ENCODE data around the gene PCIF1. TPM values are rescaled to one million over a fixed set of nuclear protein-coding genes. Genes with fewer than 3 reads are reported as not detected.
A peak's percentile ranks its signal among the peaks of the same experiment; 100 is the strongest.

Gene PCIF1
- total and polyA plus RNA-seq, 10 donors, result 25.1 to 61.9 (median 45.9) TPM

DNA sequence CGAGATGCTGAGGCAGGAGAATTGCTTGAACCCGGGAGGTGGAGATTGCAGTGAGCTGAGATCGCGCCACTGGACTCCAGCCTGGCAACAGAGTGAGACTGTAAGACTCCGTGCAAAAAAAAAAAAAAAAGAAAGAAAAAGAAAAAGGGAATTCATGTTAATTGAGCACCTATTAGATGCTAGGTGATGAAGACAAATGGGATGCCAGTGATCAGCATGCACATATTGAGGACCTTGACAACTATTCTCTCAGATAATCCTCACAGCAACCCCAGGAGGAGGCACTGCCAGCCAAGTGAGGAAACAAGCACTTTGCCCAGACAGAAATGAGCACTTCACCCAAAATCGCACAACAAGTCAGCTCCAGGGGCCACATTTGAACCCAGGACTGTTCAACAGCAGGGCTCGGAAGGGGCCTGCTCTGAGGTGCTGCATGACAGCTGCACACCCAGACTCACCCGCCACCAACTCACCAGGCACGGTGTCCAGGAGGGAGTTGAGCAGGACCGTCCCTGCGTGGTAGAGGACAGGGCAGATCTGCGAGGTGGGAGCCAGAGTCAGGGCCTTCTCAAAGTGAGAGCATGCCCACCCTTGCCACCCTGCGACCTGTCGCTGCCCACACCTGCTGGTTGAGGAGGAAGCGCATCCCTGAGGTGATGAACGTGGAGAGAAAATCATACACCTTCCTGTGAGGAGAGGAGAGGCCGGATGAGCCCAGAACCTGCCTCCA lies 27.1 kb upstream of the PCIF1 start:
- intact Hi-C loops (cut with DNase I; ENCODE audit: low total_unique reads), result no loop called here
- peaks cover 11 to 30% (median 25%) of the 10 kb centered on the region in 6 donors for H3K4me1 ChIP-seq
- TF ChIP-seq POLR2AphosphoS5 (IDR thresholded peaks at IDR 0.05) (no peak), POLR2A (IDR thresholded peaks at IDR 0.05) (no peak)
- TF ChIP-seq, protein P1, sequence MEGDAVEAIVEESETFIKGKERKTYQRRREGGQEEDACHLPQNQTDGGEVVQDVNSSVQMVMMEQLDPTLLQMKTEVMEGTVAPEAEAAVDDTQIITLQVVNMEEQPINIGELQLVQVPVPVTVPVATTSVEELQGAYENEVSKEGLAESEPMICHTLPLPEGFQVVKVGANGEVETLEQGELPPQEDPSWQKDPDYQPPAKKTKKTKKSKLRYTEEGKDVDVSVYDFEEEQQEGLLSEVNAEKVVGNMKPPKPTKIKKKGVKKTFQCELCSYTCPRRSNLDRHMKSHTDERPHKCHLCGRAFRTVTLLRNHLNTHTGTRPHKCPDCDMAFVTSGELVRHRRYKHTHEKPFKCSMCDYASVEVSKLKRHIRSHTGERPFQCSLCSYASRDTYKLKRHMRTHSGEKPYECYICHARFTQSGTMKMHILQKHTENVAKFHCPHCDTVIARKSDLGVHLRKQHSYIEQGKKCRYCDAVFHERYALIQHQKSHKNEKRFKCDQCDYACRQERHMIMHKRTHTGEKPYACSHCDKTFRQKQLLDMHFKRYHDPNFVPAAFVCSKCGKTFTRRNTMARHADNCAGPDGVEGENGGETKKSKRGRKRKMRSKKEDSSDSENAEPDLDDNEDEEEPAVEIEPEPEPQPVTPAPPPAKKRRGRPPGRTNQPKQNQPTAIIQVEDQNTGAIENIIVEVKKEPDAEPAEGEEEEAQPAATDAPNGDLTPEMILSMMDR (IDR thresholded peaks at IDR 0.05 in 8 of 11, conservative IDR thresholded peaks at IDR 0.05 in 3 of 11), result no peak
- H3K4me3 ChIP-seq, result no peak overlapping the region
- peaks cover 0 to 13% (median 5%) of the 10 kb centered on the region in 7 donors for H3K27me3 ChIP-seq (replicated peaks in 1 of 7)
- 88 to 96% (median 93%) methylated on average over 16 to 17 of the region's 17 CpGs for WGBS, 5 donors
- H3K36me3 ChIP-seq, result peaks cover 0 to 9% (median 0%) of the 10 kb centered on the region in 6 donors
- no peak for DNase-seq
- H3K27ac ChIP-seq, result no peak overlapping the region
- no peaks in the 10 kb centered on the region for H3K9me3 ChIP-seq

DNA sequence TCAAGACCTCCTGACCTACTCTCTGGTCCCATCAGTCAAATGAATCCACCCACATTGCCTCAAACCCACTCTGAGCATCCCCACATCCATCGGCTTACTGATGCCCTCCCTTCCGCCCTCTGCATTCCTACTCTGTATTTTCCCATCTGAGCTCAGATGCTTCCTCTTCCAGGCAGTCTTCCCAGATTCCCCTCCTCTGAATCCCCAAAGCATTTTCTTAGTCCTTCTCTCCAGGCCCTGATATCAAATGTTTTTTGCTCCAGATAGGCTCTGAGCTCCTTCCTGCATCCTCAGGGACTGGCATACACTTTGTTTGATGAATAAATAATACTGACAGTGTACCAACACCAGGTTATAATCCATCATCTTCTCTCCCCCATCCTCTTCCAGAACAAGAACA lies 26.4 kb upstream of the PCIF1 start:
- no peak for TF ChIP-seq POLR2AphosphoS5 (IDR thresholded peaks at IDR 0.05)
- no peak for TF ChIP-seq POLR2A (IDR thresholded peaks at IDR 0.05)
- TF ChIP-seq, protein P1 (IDR thresholded peaks at IDR 0.05 in 8 of 11, conservative IDR thresholded peaks at IDR 0.05 in 3 of 11), result no peak
- H3K27me3 ChIP-seq (replicated peaks in 1 of 7), result peaks cover 0 to 19% (median 5%) of the 10 kb centered on the region in 7 donors
- no peak overlapping the region for H3K4me3 ChIP-seq
- intact Hi-C loops (cut with DNase I; ENCODE audit: low total_unique reads), result no loop called here
- DNase-seq, result no peak
- WGBS, 5 donors, result 87 to 94% (median 93%) methylated on average over 2 of the region's 2 CpGs
- peaks cover 14 to 36% (median 32%) of the 10 kb centered on the region in 6 donors for H3K4me1 ChIP-seq
- no peaks in the 10 kb centered on the region for H3K9me3 ChIP-seq
- no peak overlapping the region for H3K27ac ChIP-seq
- peaks cover 0 to 7% (median 0%) of the 10 kb centered on the region in 6 donors for H3K36me3 ChIP-seq

DNA sequence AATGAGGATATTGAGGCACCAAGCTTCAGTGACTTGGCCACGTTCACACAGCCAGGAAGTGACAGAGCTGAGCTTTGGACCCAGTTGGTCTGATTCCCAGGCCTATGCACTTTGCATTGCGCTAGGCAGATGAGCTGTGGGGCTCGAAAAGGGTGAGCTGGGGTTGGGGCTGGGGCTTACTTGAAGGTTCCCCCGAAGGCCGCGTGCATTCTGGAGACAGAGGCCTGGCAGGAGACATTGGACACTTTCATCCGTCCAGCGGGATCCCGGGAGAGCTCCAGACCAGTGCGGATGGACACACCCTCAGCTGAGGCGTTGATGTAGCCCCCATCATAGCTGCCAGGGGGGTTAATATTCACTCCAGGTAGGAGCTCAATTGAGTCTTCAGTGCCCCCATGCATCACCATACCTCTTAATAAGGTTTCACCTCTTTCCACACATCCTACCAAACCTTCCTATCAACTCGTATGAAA lies 25.1 kb upstream of the PCIF1 start:
- Histone ChIP-seq H3K27me3 (replicated peaks in 1 of 7) (peaks cover 0 to 30% (median 5%) of the 10 kb centered on the region in 7 donors), H3K9me3 (no peaks in the 10 kb centered on the region), H3K36me3 (peaks cover 0 to 7% (median 0%) of the 10 kb centered on the region in 6 donors), H3K4me1 (peaks cover 14 to 48% (median 34%) of the 10 kb centered on the region in 6 donors), H3K27ac (peak overlapping the region in 3 of 8 donors; percentile 16 to 86 (median 79)), H3K4me3 (peak overlapping the region in 1 of 8 donors; percentile 78)
- DNase-seq, result no peak
- WGBS, 5 donors, result 83 to 94% (median 85%) methylated on average over 10 to 12 of the region's 12 CpGs
- TF ChIP-seq POLR2AphosphoS5 (IDR thresholded peaks at IDR 0.05) (no peak), POLR2A (IDR thresholded peaks at IDR 0.05) (no peak)
- TF ChIP-seq, protein P1 (IDR thresholded peaks at IDR 0.05 in 8 of 11, conservative IDR thresholded peaks at IDR 0.05 in 3 of 11), result no peak
- intact Hi-C loops (cut with DNase I; ENCODE audit: low total_unique reads), result no loop called here

Data from spleen (tissue), 11 donors.